Measurements from ENCODE around the gene TMEM39B. TPM values are rescaled to one million over a fixed set of nuclear protein-coding genes. Genes with fewer than 3 reads are reported as not detected.
A peak's percentile ranks its signal among the peaks of the same experiment; 100 is the strongest.

TMEM39B gene
- total and polyA plus RNA-seq, 2 donors (not counting 1 experiment from before 2014, with no cell fraction given) = 30.9 to 32.3 TPM

DNA sequence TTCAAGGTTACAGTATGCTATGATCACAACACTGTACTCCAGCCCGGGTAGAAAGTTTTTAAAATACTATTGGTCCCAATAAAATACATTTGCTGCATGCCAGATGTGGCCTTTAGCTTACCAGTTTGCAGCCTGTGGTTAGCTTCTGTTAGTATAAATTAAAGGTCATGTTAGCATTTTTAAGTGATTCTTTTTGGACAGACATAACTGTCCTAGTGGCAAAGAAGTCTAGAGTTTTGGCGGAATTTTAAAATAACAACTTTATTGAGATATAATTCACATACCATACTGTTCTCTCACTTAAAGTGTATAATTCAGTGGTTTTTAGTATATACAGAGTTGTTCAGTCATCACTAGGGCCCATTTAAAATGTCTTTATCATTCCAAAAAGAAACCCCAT lies 24.3 kb upstream of the TMEM39B start:
- Mint-ChIP-seq H3K27me3 (no peaks in the 10 kb centered on the region), H3K4me1 (no peaks in the 10 kb centered on the region), H3K27ac (no peak overlapping the region), H3K9me3 (ENCODE audit: insufficient read depth) (no peaks in the 10 kb centered on the region), H3K4me3 (no peak overlapping the region)
- no peaks in the 10 kb centered on the region for H3K79me2 ChIP-seq (ENCODE audit: control insufficient read depth, insufficient read depth, low read length)
- no peaks in the 10 kb centered on the region for H3K9me3 ChIP-seq (ENCODE audit: control extremely low read depth in 1 of 3, control insufficient read depth in 2 of 3, insufficient read depth in 1 of 3, low read length in 2 of 3)
- no peak overlapping the region for H3K4me3 ChIP-seq (ENCODE audit: control extremely low read depth in 1 of 5, extremely low read depth in 1 of 5, insufficient read depth in 1 of 5, low read depth in 2 of 5, low read length in 4 of 5)
- no peak overlapping the region for H3K27ac ChIP-seq (ENCODE audit: low read length in 2 of 2)
- no peak overlapping the region for H2AFZ ChIP-seq (ENCODE audit: insufficient read depth, low read depth, low read length, poor library complexity, severe bottlenecking)
- DNase-seq (no peak), ATAC-seq (ENCODE audit: low read depth) (no peak)
- no peak overlapping the region for H3K9ac ChIP-seq (ENCODE audit: low read length)
- no peaks in the 10 kb centered on the region for H3K27me3 ChIP-seq (replicated peaks in 1 of 4; ENCODE audit: control extremely low read depth in 1 of 4, control insufficient read depth in 3 of 4, insufficient read depth in 4 of 4, low read length in 3 of 4)
- no peaks in the 10 kb centered on the region for H3K4me1 ChIP-seq (ENCODE audit: control insufficient read depth in 2 of 2, insufficient read depth in 2 of 2, low read length in 2 of 2)
- TF ChIP-seq, protein P1, sequence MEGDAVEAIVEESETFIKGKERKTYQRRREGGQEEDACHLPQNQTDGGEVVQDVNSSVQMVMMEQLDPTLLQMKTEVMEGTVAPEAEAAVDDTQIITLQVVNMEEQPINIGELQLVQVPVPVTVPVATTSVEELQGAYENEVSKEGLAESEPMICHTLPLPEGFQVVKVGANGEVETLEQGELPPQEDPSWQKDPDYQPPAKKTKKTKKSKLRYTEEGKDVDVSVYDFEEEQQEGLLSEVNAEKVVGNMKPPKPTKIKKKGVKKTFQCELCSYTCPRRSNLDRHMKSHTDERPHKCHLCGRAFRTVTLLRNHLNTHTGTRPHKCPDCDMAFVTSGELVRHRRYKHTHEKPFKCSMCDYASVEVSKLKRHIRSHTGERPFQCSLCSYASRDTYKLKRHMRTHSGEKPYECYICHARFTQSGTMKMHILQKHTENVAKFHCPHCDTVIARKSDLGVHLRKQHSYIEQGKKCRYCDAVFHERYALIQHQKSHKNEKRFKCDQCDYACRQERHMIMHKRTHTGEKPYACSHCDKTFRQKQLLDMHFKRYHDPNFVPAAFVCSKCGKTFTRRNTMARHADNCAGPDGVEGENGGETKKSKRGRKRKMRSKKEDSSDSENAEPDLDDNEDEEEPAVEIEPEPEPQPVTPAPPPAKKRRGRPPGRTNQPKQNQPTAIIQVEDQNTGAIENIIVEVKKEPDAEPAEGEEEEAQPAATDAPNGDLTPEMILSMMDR (IDR thresholded peaks at IDR 0.05) = no peak
- no peak for TF ChIP-seq EZH2 (IDR thresholded peaks at IDR 0.05; ENCODE audit: borderline replicate concordance, insufficient read depth, low read depth, low read length, poor library complexity, severe bottlenecking)
- H4K20me1 ChIP-seq (ENCODE audit: control insufficient read depth, insufficient read depth, low read length, poor library complexity, severe bottlenecking) = no peaks in the 10 kb centered on the region
- intact Hi-C loops (cut with micrococcal nuclease) = no loop called here
- H3K4me2 ChIP-seq (replicated peaks; ENCODE audit: low read depth, low read length, poor library complexity, severe bottlenecking) = no peak overlapping the region
- ChIA-PET POLR2A (interaction anchor here (0.5 to 0.7 kb wide), 2 partner anchors 32 to 120 kb away, joined by 5 to 6 read pairs; no protein-coding TSS in a partner anchor), CTCF (interaction anchor here (0.8 kb wide), 1 partner anchor 24 kb away, joined by 3 read pairs; no protein-coding TSS in a partner anchor)
- WGBS (ENCODE audit: insufficient coverage) = no CpG with 5 or more reads among the region's 2 CpGs
- peaks cover 8 to 55% of the 10 kb centered on the region in 2 experiments for H3K36me3 ChIP-seq (replicated peaks in 1 of 2; ENCODE audit: control extremely low read depth in 1 of 2, control insufficient read depth in 1 of 2, extremely low read depth in 1 of 2, insufficient read depth in 2 of 2, low read length in 1 of 2)

DNA sequence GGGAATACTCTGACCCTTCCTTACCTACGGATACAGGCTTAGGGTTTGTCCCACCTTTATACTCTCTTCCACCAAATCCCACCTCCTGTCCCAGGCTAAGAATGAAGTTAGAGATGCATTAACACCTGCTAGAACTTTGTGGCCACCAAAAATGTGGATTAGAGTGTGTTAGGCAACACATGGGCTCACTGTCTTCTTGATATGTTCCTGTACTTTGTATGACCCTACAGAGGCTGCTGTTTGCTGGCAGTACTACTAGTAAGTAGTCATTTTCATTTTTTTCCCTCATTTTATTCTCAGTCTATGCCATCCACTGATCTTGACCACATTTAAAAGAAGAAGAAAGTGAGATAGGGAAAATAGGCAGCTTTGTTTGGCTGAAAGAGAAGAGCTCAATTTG lies 21.0 kb upstream of the TMEM39B start:
- Mint-ChIP-seq H3K4me1 (no peaks in the 10 kb centered on the region), H3K27me3 (no peaks in the 10 kb centered on the region), H3K4me3 (no peak overlapping the region), H3K27ac (peak overlapping the region; percentile 5), H3K9me3 (ENCODE audit: insufficient read depth) (no peaks in the 10 kb centered on the region)
- Histone ChIP-seq H3K36me3 (replicated peaks in 1 of 2; ENCODE audit: control extremely low read depth in 1 of 2, control insufficient read depth in 1 of 2, extremely low read depth in 1 of 2, insufficient read depth in 2 of 2, low read length in 1 of 2) (peaks cover 0 to 64% of the 10 kb centered on the region in 2 experiments), H3K4me1 (ENCODE audit: control insufficient read depth in 2 of 2, insufficient read depth in 2 of 2, low read length in 2 of 2) (no peaks in the 10 kb centered on the region), H3K9me3 (ENCODE audit: control extremely low read depth in 1 of 3, control insufficient read depth in 2 of 3, insufficient read depth in 1 of 3, low read length in 2 of 3) (no peaks in the 10 kb centered on the region), H3K4me3 (ENCODE audit: control extremely low read depth in 1 of 5, extremely low read depth in 1 of 5, insufficient read depth in 1 of 5, low read depth in 2 of 5, low read length in 4 of 5) (no peak overlapping the region), H3K79me2 (ENCODE audit: control insufficient read depth, insufficient read depth, low read length) (no peaks in the 10 kb centered on the region), H3K9ac (ENCODE audit: low read length) (no peak overlapping the region), H2AFZ (ENCODE audit: insufficient read depth, low read depth, low read length, poor library complexity, severe bottlenecking) (no peak overlapping the region), H3K4me2 (replicated peaks; ENCODE audit: low read depth, low read length, poor library complexity, severe bottlenecking) (no peak overlapping the region), H4K20me1 (ENCODE audit: control insufficient read depth, insufficient read depth, low read length, poor library complexity, severe bottlenecking) (no peaks in the 10 kb centered on the region), H3K27me3 (replicated peaks in 1 of 4; ENCODE audit: control extremely low read depth in 1 of 4, control insufficient read depth in 3 of 4, insufficient read depth in 4 of 4, low read length in 3 of 4) (no peaks in the 10 kb centered on the region), H3K27ac (ENCODE audit: low read length in 2 of 2) (no peak overlapping the region)
- no CpG with 5 or more reads among the region's 1 CpG for WGBS (ENCODE audit: insufficient coverage)
- ATAC-seq (ENCODE audit: low read depth) (no peak), DNase-seq (no peak)
- CTCF ChIA-PET = interaction anchor here (0.7 to 3.6 kb wide), 3 partner anchors 11 to 56 kb away, joined by 3 to 12 read pairs (median 4); partner anchors contain the start of gene KPNA6
- intact Hi-C loops (cut with micrococcal nuclease) = no loop called here
- POLR2A ChIA-PET = no interaction called here
- TF ChIP-seq, protein P1 (IDR thresholded peaks at IDR 0.05) = no peak

Data from B cell (primary cell).